Calu3 (cell line): ENCODE data around the gene FILIP1. TPM values are rescaled to one million over a fixed set of nuclear protein-coding genes. Genes with fewer than 3 reads are reported as not detected.

Experiments used
- BruUV-seq: library from RNA; stranded (reverse); fragments of 400-500 nt; replicated peaks from 2 replicates; lab custom pipeline; 2021; lab: Mats Ljungman, UMichigan
- CTCF ChIA-PET: fragments of 300-600 bp; sonication (Branson Sonifier 250); formaldehyde crosslinking; loops from one replicate; lab custom pipeline; 2022; ENCODE audit warnings: antibody characterized with exemption; lab: Charles Lee
- DNase-seq: peaks from one replicate; pipeline ENCODE4 v3.0.0; 2022
- H3K27ac Mint-ChIP-seq: one replicate; pipeline ENCODE4 v1.8.0; 2022; ENCODE audit warnings: mixed read lengths; ENCODE audit not compliant: unreplicated experiment
- H3K27me3 Mint-ChIP-seq: one replicate; pipeline ENCODE4 v1.8.0; 2022; ENCODE audit warnings: mixed read lengths; ENCODE audit not compliant: unreplicated experiment
- H3K36me3 Mint-ChIP-seq: one replicate; pipeline ENCODE4 v1.8.0; 2022; ENCODE audit warnings: mild to moderate bottlenecking, moderate library complexity, mixed read lengths; ENCODE audit not compliant: insufficient read depth, unreplicated experiment
- H3K4me1 Mint-ChIP-seq: one replicate; pipeline ENCODE4 v1.8.0; 2022; ENCODE audit warnings: mild to moderate bottlenecking, low read depth, mixed read lengths; ENCODE audit not compliant: unreplicated experiment
- H3K4me3 Mint-ChIP-seq: one replicate; pipeline ENCODE4 v1.8.0; 2022; ENCODE audit warnings: mild to moderate bottlenecking, low read depth, moderate library complexity, mixed read lengths; ENCODE audit not compliant: unreplicated experiment
- H3K9me3 Mint-ChIP-seq: one replicate; pipeline ENCODE4 v1.8.0; 2022; ENCODE audit warnings: low read depth, mixed read lengths; ENCODE audit not compliant: unreplicated experiment
- intact Hi-C: fragments of 100-400 bp; cut with micrococcal nuclease; formaldehyde crosslinking; loops from one replicate; pipeline ENCODE4 v1.10.0; 2022; ENCODE audit not compliant: unreplicated experiment
- total RNA-seq: library from RNA; stranded (reverse); gene quantifications from 2 replicates; pipeline ENCODE4 v1.2.3, GENCODE V29; 2022
- TF ChIP-seq, protein P1 (sequence below): fragments of 200-600 bp; IDR thresholded peaks from one replicate; pipeline ENCODE4 v1.8.0; 2022; ENCODE audit warnings: antibody characterized with exemption; ENCODE audit not compliant: unreplicated experiment

The FILIP1 gene
- total RNA-seq, 1 experiment from 2014 or later = not detected

DNA sequence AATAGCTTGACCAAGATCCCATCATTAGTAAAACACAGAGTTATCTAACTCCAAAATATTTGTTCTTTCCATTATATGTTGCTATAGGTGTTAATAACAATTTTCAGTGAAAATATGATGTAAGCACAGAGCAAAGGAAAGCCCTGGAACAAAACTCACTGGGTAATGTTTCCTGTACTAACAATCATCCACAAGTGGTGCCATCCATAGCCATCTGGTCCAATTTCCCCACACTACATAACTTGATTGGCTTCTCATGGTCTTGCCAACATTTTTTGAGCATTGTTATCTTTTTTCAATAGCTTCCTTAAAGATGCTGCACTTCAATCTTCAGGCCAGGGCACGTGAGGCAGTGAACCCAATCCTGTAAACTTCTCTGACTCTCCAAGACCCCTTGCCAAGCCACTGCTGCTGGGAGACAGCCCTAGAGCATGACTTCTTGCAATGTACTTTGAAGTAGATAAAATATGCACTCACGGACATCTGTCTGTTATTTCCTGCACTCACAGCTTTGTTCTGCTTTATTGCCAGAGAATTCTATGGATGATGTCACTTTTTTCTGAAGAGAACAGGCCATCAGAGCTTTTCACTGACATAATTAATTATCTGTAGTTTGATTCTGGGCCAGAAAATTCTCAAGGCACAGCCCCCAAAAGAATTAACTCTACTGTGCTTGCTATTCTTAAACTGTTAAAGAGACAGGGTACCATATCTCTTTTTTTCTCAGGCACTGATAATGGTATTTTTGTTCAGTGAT, 111.5 kb downstream of the FILIP1 start:
- Mint-ChIP-seq H3K9me3 (no peaks in the 10 kb centered on the region), H3K4me1 (no peaks in the 10 kb centered on the region), H3K4me3 (no peak overlapping the region), H3K27ac (no peak overlapping the region), H3K27me3 (peaks cover 36% of the 10 kb centered on the region), H3K36me3 (no peaks in the 10 kb centered on the region)
- TF ChIP-seq, protein P1, sequence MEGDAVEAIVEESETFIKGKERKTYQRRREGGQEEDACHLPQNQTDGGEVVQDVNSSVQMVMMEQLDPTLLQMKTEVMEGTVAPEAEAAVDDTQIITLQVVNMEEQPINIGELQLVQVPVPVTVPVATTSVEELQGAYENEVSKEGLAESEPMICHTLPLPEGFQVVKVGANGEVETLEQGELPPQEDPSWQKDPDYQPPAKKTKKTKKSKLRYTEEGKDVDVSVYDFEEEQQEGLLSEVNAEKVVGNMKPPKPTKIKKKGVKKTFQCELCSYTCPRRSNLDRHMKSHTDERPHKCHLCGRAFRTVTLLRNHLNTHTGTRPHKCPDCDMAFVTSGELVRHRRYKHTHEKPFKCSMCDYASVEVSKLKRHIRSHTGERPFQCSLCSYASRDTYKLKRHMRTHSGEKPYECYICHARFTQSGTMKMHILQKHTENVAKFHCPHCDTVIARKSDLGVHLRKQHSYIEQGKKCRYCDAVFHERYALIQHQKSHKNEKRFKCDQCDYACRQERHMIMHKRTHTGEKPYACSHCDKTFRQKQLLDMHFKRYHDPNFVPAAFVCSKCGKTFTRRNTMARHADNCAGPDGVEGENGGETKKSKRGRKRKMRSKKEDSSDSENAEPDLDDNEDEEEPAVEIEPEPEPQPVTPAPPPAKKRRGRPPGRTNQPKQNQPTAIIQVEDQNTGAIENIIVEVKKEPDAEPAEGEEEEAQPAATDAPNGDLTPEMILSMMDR = no peak
- no TSS peak for BruUV-seq
- intact Hi-C loops = no loop called here
- no peak for DNase-seq
- CTCF ChIA-PET = interaction anchor here (0.9 kb wide), 1 partner anchor 86 kb away, joined by 3 read pairs; no protein-coding TSS in a partner anchor

DNA sequence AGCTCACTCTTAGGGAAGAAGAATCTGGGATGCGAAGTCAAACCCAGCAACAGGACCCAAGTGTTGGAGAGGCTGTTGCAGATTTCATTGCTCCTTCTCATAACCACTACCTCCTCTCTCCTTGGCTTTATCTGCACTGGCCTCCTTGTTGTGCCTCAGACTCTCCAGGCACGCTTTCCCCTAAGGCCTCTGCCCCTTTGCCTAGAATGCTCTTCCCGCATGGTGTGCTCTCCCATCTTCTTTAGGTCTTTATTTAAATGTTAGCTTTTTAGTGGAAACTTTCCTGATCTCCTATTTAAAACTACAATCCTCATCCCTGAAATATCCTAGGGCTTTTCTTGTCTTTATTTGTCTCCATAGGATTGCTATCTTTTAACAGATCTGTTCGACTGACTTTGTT, 114.1 kb downstream of the FILIP1 start:
- H3K27me3 Mint-ChIP-seq = peaks cover 35% of the 10 kb centered on the region
- H3K36me3 Mint-ChIP-seq = no peaks in the 10 kb centered on the region
- no peak overlapping the region for H3K4me3 Mint-ChIP-seq
- H3K9me3 Mint-ChIP-seq = no peaks in the 10 kb centered on the region
- H3K4me1 Mint-ChIP-seq = no peaks in the 10 kb centered on the region
- H3K27ac Mint-ChIP-seq = no peak overlapping the region
- CTCF ChIA-PET = no interaction called here
- no peak for DNase-seq
- intact Hi-C loops = no loop called here
- BruUV-seq = no TSS peak
- TF ChIP-seq, protein P1 = no peak

DNA sequence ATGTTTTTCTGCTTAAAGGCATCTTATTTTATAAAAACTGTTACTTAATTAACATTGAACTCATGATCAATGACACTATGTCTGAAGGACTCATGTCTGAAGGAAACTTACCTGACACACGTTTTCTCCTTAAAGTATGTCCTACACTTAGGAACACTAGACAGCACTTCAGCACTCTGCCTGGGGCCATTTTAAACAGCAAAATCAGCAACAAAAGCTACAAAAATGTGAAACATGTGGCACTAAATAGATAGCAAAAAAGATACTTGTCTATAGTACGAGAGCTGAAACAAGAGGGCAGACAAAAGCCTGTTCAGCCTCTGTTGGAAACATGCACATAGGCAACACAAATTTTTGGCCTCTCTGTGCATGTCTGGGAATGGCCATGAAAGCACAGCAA, 115.5 kb downstream of the FILIP1 start:
- TF ChIP-seq, protein P1 = no peak
- BruUV-seq = no TSS peak
- H3K36me3 Mint-ChIP-seq = no peaks in the 10 kb centered on the region
- DNase-seq = no peak
- intact Hi-C loops = no loop called here
- H3K4me3 Mint-ChIP-seq = no peak overlapping the region
- no peaks in the 10 kb centered on the region for H3K9me3 Mint-ChIP-seq
- peaks cover 21% of the 10 kb centered on the region for H3K27me3 Mint-ChIP-seq
- H3K4me1 Mint-ChIP-seq = no peaks in the 10 kb centered on the region
- CTCF ChIA-PET = no interaction called here
- no peak overlapping the region for H3K27ac Mint-ChIP-seq

DNA sequence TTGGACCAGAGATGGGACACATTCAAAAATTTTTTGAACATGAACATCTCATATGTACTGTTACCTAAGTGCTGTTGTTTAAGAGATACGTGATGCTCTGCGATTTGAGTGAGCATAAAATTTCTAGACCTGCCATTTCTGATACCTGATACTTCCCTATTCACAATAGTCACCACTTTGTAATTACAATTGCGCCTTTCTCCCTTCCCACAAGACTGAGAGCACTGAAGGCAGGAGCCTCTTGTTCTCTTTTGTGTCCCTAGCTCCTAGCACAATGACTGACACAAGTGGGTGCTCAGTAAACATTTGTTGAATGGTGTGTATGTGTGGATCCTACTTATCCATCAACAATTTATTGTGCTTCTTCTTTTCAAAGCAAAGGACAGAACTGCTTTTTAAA, 116.2 kb downstream of the FILIP1 start:
- DNase-seq = no peak
- TF ChIP-seq, protein P1 = no peak
- no peak overlapping the region for H3K4me3 Mint-ChIP-seq
- peaks cover 14% of the 10 kb centered on the region for H3K27me3 Mint-ChIP-seq
- BruUV-seq = no TSS peak
- H3K9me3 Mint-ChIP-seq = peaks cover under 1% of the 10 kb centered on the region
- CTCF ChIA-PET = no interaction called here
- intact Hi-C loops = no loop called here
- no peaks in the 10 kb centered on the region for H3K4me1 Mint-ChIP-seq
- no peaks in the 10 kb centered on the region for H3K36me3 Mint-ChIP-seq
- no peak overlapping the region for H3K27ac Mint-ChIP-seq
